K562 (cell line): ENCODE data around the gene ABLIM2. TPM values are rescaled to one million over a fixed set of nuclear protein-coding genes. Genes with fewer than 3 reads are reported as not detected.

Experiments
- ATAC-seq: fragments of 200-7000 bp; cut with Tn5 transposase; 3 replicates; pipeline ENCODE4 v1.9.1; 2020; ENCODE audit warnings: moderate library complexity
- BruUV-seq: library from RNA; stranded (reverse); fragments of 400-500 nt; replicated peaks from 2 replicates; lab custom pipeline; 2021; lab: Mats Ljungman, UMichigan
- CTCF ChIA-PET: fragments of 300-600 bp; formaldehyde crosslinking; extraction: SDS; loops from one replicate; lab custom pipeline; 2021; ENCODE audit warnings: low intra/inter-chr PET ratio; lab: Yijun Ruan, JAX
- POLR2A ChIA-PET: fragments of 300-600, 350-650 bp; sonication (Branson Sonifier 250); formaldehyde crosslinking; extraction: SDS; loops from one replicate; lab custom pipeline; 2021; ENCODE audit warnings: antibody characterized with exemption, inconsistent platforms; lab: Yijun Ruan, JAX
- DNase-seq, 4 experiments: peaks; one replicate each; pipeline versions ENCODE4 v3.0.0 to v3.0.0-alpha.2; 2011 to 2018; ENCODE audit warnings: low spot score in 3 of 4, mixed read lengths in 3 of 4; ENCODE audit errors: extremely low read depth in 1 of 4
- FAIRE-seq: peaks from 2 replicates; lab custom pipeline; 2011; peaks lifted over from hg19 to GRCh38; lab: Jason Lieb, UNC
- H2AFZ ChIP-seq: 2 replicates; pipeline ENCODE4 v1.6.0; 2011; ENCODE audit warnings: low read depth, low read length, control low read depth, inconsistent platforms
- H3K27ac ChIP-seq: fragments of 200-600 bp; 3 replicates; pipeline ENCODE4 v1.8.0; 2011; ENCODE audit warnings: low read depth, mild to moderate bottlenecking, control low read depth, inconsistent platforms, low read length, moderate library complexity, mixed read lengths; ENCODE audit errors: extremely low read depth
- H3K27me3 ChIP-seq, 2 experiments: fragments of 300-600 bp in 1 of 2; 2 replicates in 1 of 2; 3 replicates in 1 of 2; pipeline versions ENCODE4 v1.6.0 to v1.8.0; 2011; ENCODE audit warnings: inconsistent platforms in 2 of 2, low read length in 2 of 2, mild to moderate bottlenecking in 1 of 2, mixed read lengths in 1 of 2, moderate library complexity in 1 of 2; ENCODE audit not compliant: control insufficient read depth in 2 of 2, insufficient read depth in 2 of 2
- H3K36me3 ChIP-seq: fragments of 300-600 bp; 3 replicates; pipeline ENCODE4 v1.8.0; 2011; ENCODE audit warnings: mild to moderate bottlenecking, low read length, inconsistent platforms; ENCODE audit not compliant: control insufficient read depth, insufficient read depth
- H3K4me1 ChIP-seq, 2 experiments: fragments of 200-600 bp in 1 of 2; replicated peaks in 1 of 2; 2 replicates in 1 of 2; 3 replicates in 1 of 2; pipeline versions ENCODE4 v1.5.1 to v1.8.0; 2011; ENCODE audit warnings: inconsistent platforms in 2 of 2, low read length in 2 of 2, mild to moderate bottlenecking in 1 of 2, mixed read lengths in 1 of 2, moderate library complexity in 1 of 2; ENCODE audit not compliant: control insufficient read depth in 2 of 2, insufficient read depth in 2 of 2
- H3K4me2 ChIP-seq: 2 replicates; pipeline ENCODE4 v1.6.1; 2011; ENCODE audit warnings: low read length, control low read depth, inconsistent platforms, mixed read lengths; ENCODE audit not compliant: insufficient read depth
- H3K4me3 ChIP-seq: fragments of 200-600 bp; sonication (generic), shearing (Covaris generic); 2 replicates; pipeline ENCODE4 v1.5.1; 2016; ENCODE audit warnings: control low read depth, inconsistent platforms
- H3K79me2 ChIP-seq: fragments of 200-600 bp; 3 replicates; pipeline ENCODE4 v1.8.0; 2011; ENCODE audit warnings: low read length, inconsistent platforms; ENCODE audit not compliant: control insufficient read depth, insufficient read depth
- H3K9ac ChIP-seq, 2 experiments: 2 replicates each; pipeline versions ENCODE4 v1.6.0 to v1.6.1; 2011; ENCODE audit warnings: low read depth in 2 of 2, low read length in 2 of 2, control low read depth in 1 of 2, inconsistent platforms in 1 of 2, mild to moderate bottlenecking in 1 of 2, mixed read lengths in 1 of 2; ENCODE audit not compliant: insufficient read depth in 1 of 2
- H3K9me1 ChIP-seq: one replicate; pipeline ENCODE4 v1.6.0; 2011; ENCODE audit warnings: inconsistent platforms, mild to moderate bottlenecking, low read length, moderate library complexity; ENCODE audit not compliant: control insufficient read depth, insufficient read depth
- H3K9me3 ChIP-seq: replicated peaks from 2 replicates; pipeline ENCODE4 v1.5.1; 2011; ENCODE audit warnings: low read depth, low read length, inconsistent platforms; ENCODE audit not compliant: control insufficient read depth, insufficient read depth
- H4K20me1 ChIP-seq: replicated peaks from 2 replicates; pipeline ENCODE4 v1.6.1; 2011; ENCODE audit warnings: low read length, inconsistent platforms, mixed read lengths; ENCODE audit not compliant: control insufficient read depth, insufficient read depth
- CAMTA2 ChIP-seq: fragments of 250-450 bp; sonication (Bioruptor Pico); conservative IDR thresholded peaks from 2 replicates; pipeline ENCODE4 v1.5.1; 2022
- CEBPB ChIP-seq: fragments of 450-650 bp; IDR thresholded peaks from 2 replicates; pipeline ENCODE4 v1.6.1; 2016; ENCODE audit warnings: missing genetic modification characterization, missing compliant biosample characterization
- CHD4 ChIP-seq: fragments of 200-600 bp; sonication (generic); IDR thresholded peaks from 3 replicates; pipeline ENCODE4 v1.6.1; 2012; ENCODE audit warnings: low read depth, mild to moderate bottlenecking, mixed read lengths, low read length, inconsistent platforms; ENCODE audit not compliant: insufficient read depth, insufficient replicate concordance, poor library complexity, severe bottlenecking
- FOXK2 ChIP-seq, 2 experiments: fragments of 450-650 bp; IDR thresholded peaks in 1 of 2; conservative IDR thresholded peaks in 1 of 2; 2 replicates each; pipeline ENCODE4 v1.6.1; 2016; ENCODE audit warnings: low read depth in 2 of 2, mild to moderate bottlenecking in 1 of 2
- ILF3 ChIP-seq: fragments of 450-650 bp; IDR thresholded peaks from 2 replicates; pipeline ENCODE4 v1.6.1; 2018; ENCODE audit warnings: antibody characterized with exemption, mild to moderate bottlenecking, moderate library complexity, borderline replicate concordance
- MTA1 ChIP-seq: fragments of 450-650 bp; IDR thresholded peaks from 2 replicates; pipeline ENCODE4 v1.6.1; 2017; ENCODE audit warnings: borderline replicate concordance
- NONO ChIP-seq, 2 experiments: fragments of 200-400 bp in 1 of 2; fragments of 450-650 bp in 1 of 2; formaldehyde crosslinking in 1 of 2; IDR thresholded peaks; 2 replicates each; pipeline ENCODE4 v1.6.1; 2017; ENCODE audit warnings: low read depth in 2 of 2, mild to moderate bottlenecking in 2 of 2, moderate library complexity in 2 of 2, low read length in 1 of 2
- PTRF ChIP-seq: fragments of 450-650 bp; IDR thresholded peaks from 2 replicates; pipeline ENCODE4 v1.6.1; 2016; ENCODE audit warnings: mild to moderate bottlenecking, missing genetic modification characterization, missing compliant biosample characterization
- SOX6 ChIP-seq: fragments of 450-650 bp; IDR thresholded peaks from 2 replicates; pipeline ENCODE4 v1.6.1; 2014; ENCODE audit warnings: mild to moderate bottlenecking
- TGIF2 ChIP-seq: sonication (generic); formaldehyde crosslinking; IDR thresholded peaks from 2 replicates; pipeline ENCODE4 v1.8.1; 2022; ENCODE audit warnings: mild to moderate bottlenecking, missing genetic modification reagents, moderate library complexity
- ZBTB7A ChIP-seq: IDR thresholded peaks from 2 replicates; pipeline ENCODE4 v1.6.1; 2011; ENCODE audit warnings: low read depth, mild to moderate bottlenecking, low read length, moderate library complexity, borderline replicate concordance; ENCODE audit not compliant: control insufficient read depth
- ZNF134 ChIP-seq: fragments of 250-450 bp; sonication (Bioruptor Pico); conservative IDR thresholded peaks from 2 replicates; pipeline ENCODE4 v1.4.0; 2020
- ZNF324 ChIP-seq: fragments of 250-450 bp; sonication (Bioruptor Pico); IDR thresholded peaks from 2 replicates; pipeline ENCODE4 v1.4.0; 2020; ENCODE audit warnings: mild to moderate bottlenecking
- WGBS: fragments of 100-300 bp; shearing (Covaris generic); methylation state at CpG from one replicate; pipeline ENCODE4 v1.1.6; 2016; ENCODE audit warnings: low coverage, mixed read lengths; ENCODE audit not compliant: insufficient coverage; ENCODE audit errors: missing lambda C conversion rate; 5-methylcytosine and 5-hydroxymethylcytosine counted together
- in situ Hi-C: fragments of 300-500 bp; cut with MboI; formaldehyde crosslinking; loops from 4 replicates; pipeline ENCODE4 v1.15.0; 2018; ENCODE audit warnings: inconsistent platforms, mixed read lengths
- intact Hi-C: fragments of 100-400 bp; cut with micrococcal nuclease; formaldehyde crosslinking; loops from 2 replicates; pipeline ENCODE4 v1.14.2; 2022
- polyA plus RNA-seq, 8 experiments: library from polyadenylated mRNA; depleted of rRNA in 4 of 8; stranded (reverse) in 5 of 8; unstranded in 3 of 8; fragments of >200 nt; fragmentation: Nextera tagmentation in 2 of 8; fragmentation: Illumina TruSeq in 1 of 8; extraction: Ambion mirVana in 2 of 8; extraction: Trizol in 1 of 8; gene quantifications; 2 replicates each; pipeline versions ENCODE4 v1.2.1 to v1.2.3, GENCODE V29; 2011 to 2014; ENCODE audit warnings: inconsistent platforms in 1 of 8, missing spikeins in 1 of 8
- total RNA-seq, 7 experiments: library from RNA; depleted of rRNA in 6 of 7; stranded (reverse); fragments of >200 nt in 6 of 7; fragmentation: Illumina TruSeq in 2 of 7; extraction: Trizol in 2 of 7; gene quantifications; 2 replicates each; pipeline versions ENCODE4 v1.2.1 to v1.2.3, GENCODE V29; 2011 to 2021; ENCODE audit warnings: low replicate concordance in 1 of 7
- TF ChIP-seq, protein P1 (sequence below): fragments of 450-650 bp; formaldehyde crosslinking; IDR thresholded peaks from 2 replicates; pipeline ENCODE4 v1.4.0; 2020; ENCODE audit warnings: mild to moderate bottlenecking, mixed read lengths
- TF ChIP-seq, protein P2 (sequence below): fragments of 250-450 bp; sonication (Bioruptor Pico); IDR thresholded peaks from 2 replicates; pipeline ENCODE4 v1.8.0; 2022; ENCODE audit warnings: inconsistent platforms, mild to moderate bottlenecking, moderate library complexity, borderline replicate concordance
- TF ChIP-seq, protein P3 (sequence below): fragments of 250-450 bp; sonication (Bioruptor Pico); IDR thresholded peaks from 2 replicates; pipeline ENCODE4 v1.5.0; 2021; ENCODE audit warnings: mild to moderate bottlenecking, moderate library complexity

The ABLIM2 gene
- total and polyA plus RNA-seq, 9 of the 15 experiments (the other 6 are each of a cell fraction or from before 2014, with no cell fraction given), result not detected

GRCh38 chr4:7928711-7929110 lies 229.9 kb downstream of the ABLIM2 start:
- in situ Hi-C loops, result no loop called here
- Histone ChIP-seq H3K27ac (no peak overlapping the region), H3K36me3 (no peaks in the 10 kb centered on the region), H3K4me3 (no peak overlapping the region), H3K9me3 (no peaks in the 10 kb centered on the region), H2AFZ (no peak overlapping the region), H3K4me2 (no peak overlapping the region), H4K20me1 (no peaks in the 10 kb centered on the region), H3K9ac (no peak overlapping the region), H3K79me2 (no peaks in the 10 kb centered on the region), H3K27me3 (peaks cover 5 to 43% of the 10 kb centered on the region in 2 experiments; a peak in 4 of 5 replicates), H3K4me1 (no peaks in the 10 kb centered on the region), H3K9me1 (no peaks in the 10 kb centered on the region)
- 14% methylated on average over 7 of the region's 7 CpGs for WGBS
- intact Hi-C loops, result no loop called here
- ChIA-PET CTCF (no interaction called here), POLR2A (interaction anchor here (0.6 kb wide), 1 partner anchor 30 kb away, joined by 3 read pairs; no protein-coding TSS in a partner anchor)
- BruUV-seq, result no TSS peak
- FAIRE-seq, result no peak
- TF ChIP-seq FOXK2 (conservative IDR thresholded peaks at IDR 0.05 in 1 of 2, IDR thresholded peaks at IDR 0.05 in 1 of 2; ENCODE audit: low read depth in 2 of 2) (no peak), CHD4 (no peak), CAMTA2 (no peak), ZNF324 (CRISPR knock-in tag) (no peak), NONO (IDR thresholded peaks at IDR 0.05; ENCODE audit: low read depth in 2 of 2, low read length in 1 of 2) (no peak), SOX6 (no peak), ZNF134 (CRISPR knock-in tag) (no peak), TGIF2 (CRISPR knock-in tag) (no peak), CEBPB (tag) (no peak), ILF3 (no peak), MTA1 (no peak), ZBTB7A (no peak), PTRF (tag) (no peak)
- TF ChIP-seq, protein P1, sequence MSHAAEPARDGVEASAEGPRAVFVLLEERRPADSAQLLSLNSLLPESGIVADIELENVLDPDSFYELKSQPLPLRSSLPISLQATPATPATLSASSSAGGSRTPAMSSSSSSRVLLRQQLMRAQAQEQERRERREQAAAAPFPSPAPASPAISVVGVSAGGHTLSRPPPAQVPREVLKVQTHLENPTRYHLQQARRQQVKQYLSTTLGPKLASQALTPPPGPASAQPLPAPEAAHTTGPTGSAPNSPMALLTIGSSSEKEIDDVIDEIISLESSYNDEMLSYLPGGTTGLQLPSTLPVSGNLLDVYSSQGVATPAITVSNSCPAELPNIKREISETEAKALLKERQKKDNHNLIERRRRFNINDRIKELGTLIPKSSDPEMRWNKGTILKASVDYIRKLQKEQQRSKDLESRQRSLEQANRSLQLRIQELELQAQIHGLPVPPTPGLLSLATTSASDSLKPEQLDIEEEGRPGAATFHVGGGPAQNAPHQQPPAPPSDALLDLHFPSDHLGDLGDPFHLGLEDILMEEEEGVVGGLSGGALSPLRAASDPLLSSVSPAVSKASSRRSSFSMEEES (CRISPR knock-in tag), result no peak
- TF ChIP-seq, protein P2, sequence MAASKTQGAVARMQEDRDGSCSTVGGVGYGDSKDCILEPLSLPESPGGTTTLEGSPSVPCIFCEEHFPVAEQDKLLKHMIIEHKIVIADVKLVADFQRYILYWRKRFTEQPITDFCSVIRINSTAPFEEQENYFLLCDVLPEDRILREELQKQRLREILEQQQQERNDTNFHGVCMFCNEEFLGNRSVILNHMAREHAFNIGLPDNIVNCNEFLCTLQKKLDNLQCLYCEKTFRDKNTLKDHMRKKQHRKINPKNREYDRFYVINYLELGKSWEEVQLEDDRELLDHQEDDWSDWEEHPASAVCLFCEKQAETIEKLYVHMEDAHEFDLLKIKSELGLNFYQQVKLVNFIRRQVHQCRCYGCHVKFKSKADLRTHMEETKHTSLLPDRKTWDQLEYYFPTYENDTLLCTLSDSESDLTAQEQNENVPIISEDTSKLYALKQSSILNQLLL (CRISPR knock-in tag), result no peak
- TF ChIP-seq, protein P3, sequence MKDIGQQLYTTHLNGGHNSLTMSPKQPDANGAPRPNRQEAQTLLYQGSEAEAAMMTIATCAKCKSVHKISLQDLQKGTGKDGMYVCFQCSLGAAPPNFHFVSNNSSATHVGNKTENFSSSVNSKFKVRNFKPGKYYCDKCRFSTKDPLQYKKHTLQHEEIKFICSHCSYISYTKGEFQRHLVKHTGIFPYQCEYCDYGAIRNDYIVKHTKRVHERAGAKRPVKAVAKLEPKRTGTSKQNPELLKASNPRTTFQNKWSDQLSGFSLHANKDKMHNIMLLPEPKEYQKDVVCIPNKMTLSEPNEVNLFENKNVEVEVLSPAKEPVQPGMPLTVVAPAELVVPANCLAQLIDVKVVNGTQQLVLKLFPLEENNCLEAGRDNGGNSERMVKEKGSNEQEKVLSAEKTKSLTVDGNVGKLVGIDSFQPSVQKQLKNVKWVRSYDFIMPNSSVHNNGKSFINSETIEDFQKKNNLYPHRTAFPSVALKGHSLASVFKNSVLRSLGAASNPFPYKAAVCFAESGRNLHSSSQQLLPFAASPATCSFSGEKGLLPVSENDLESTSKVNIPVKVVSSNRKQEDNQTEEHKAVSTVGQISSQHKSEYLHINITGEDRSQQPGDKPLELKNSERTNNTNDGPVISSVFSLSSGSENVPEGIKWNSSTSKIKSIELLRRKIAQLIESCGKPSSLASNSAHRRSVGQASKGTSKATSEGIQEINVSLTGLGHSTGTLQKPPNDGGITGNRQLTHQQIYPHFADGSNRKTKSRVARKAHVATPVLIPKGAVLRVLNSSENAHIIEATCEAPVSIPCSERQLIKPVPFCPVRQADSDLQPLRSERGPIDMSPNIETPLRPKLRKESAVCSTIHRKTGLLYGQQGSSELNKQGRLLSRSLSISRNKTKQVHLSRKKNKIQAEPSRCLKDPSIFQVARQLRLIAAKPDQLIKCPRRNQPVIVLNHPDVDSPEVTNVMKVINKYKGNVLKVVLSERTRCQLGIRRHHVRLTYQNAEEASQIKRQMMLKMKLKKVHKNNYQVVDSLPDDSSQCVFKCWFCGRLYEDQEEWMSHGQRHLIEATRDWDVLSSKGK (CRISPR knock-in tag), result no peak
- no peak for ATAC-seq
- DNase-seq, result no peak
